ENCODE measurements around the gene CNBP.
"Not testable (repeated sequence)": the region's sequence is repeated elsewhere in the genome, so short reads cannot be mapped to it uniquely, and the experiment has no call there.

Gene CNBP

GRCh38 chr3:129184784-129185542 lies 1.3 kb upstream of the CNBP start:
- DNase-seq: not testable (repeated sequence)

- DNase-seq: no peak
These were observed 631 bp upstream of the CNBP start for GRCh38 chr3:129184396-129184657.

GRCh38 chr3:129182390-129183185 lies 1.1 kb downstream of the CNBP start:
- no peak for DNase-seq

- DNase-seq: no peak
These were observed 1.9 kb downstream of the CNBP start for GRCh38 chr3:129181819-129182218.

- DNase-seq: no peak
These were observed 3.2 kb downstream of the CNBP start for GRCh38 chr3:129180461-129180860.

GRCh38 chr3:129176051-129176450 lies 7.6 kb downstream of the CNBP start:
- no peak for DNase-seq

- no peak for DNase-seq
These were observed 10.0 kb downstream of the CNBP start for GRCh38 chr3:129173725-129174124.

GRCh38 chr3:129173206-129173605 lies 10.5 kb downstream of the CNBP start:
- no peak for DNase-seq

GRCh38 chr3:129166579-129167332 lies 16.9 kb downstream of the CNBP start:
- DNase-seq: no peak

GRCh38 chr3:129165594-129165993 lies 18.1 kb downstream of the CNBP start:
- DNase-seq: not testable (repeated sequence)

GRCh38 chr3:129164500-129164899 lies 19.2 kb downstream of the CNBP start:
- no peak for DNase-seq

- DNase-seq: no peak
These were observed 20.7 kb downstream of the CNBP start for GRCh38 chr3:129162729-129163579.

- no peak for DNase-seq
These were observed 21.8 kb downstream of the CNBP start for GRCh38 chr3:129161860-129162271.

GRCh38 chr3:129160891-129161859 lies 22.5 kb downstream of the CNBP start, which contains the start of gene ISY1:
TSS of gene ISY1 (minus strand) at chr3:129161063. CDS start at chr3:129160975, 88 bp downstream.
- DNase-seq: peak; percentile 92

- DNase-seq: no peak
These were observed 38.9 kb downstream of the CNBP start for GRCh38 chr3:129144786-129145185.

- DNase-seq: not testable (repeated sequence)
These were observed 42.7 kb downstream of the CNBP start for GRCh38 chr3:129141011-129141410.

GRCh38 chr3:129139911-129140310 lies 43.8 kb downstream of the CNBP start:
- no peak for DNase-seq

- not testable (repeated sequence) for DNase-seq
These were observed 47.4 kb downstream of the CNBP start for GRCh38 chr3:129136275-129136674.

GRCh38 chr3:129132097-129132866 lies 51.4 kb downstream of the CNBP start:
- no peak for DNase-seq

- DNase-seq: no peak
These were observed 52.1 kb downstream of the CNBP start for GRCh38 chr3:129131465-129132088.
